H1 (cell line): ENCODE data around the gene FCMR. TPM values are rescaled to one million over a fixed set of nuclear protein-coding genes. Genes with fewer than 3 reads are reported as not detected.

Source experiments
- CTCF ChIA-PET: fragments of 300-600 bp; sonication (Branson Sonifier 250); formaldehyde crosslinking; loops from one replicate; lab custom pipeline; 2021; ENCODE audit not compliant: partially characterized antibody; lab: Charles Lee
- POLR2A ChIA-PET: fragments of 300-600 bp; sonication (Branson Sonifier 250); formaldehyde crosslinking; loops from one replicate; lab custom pipeline; 2021; ENCODE audit warnings: inconsistent platforms; ENCODE audit not compliant: partially characterized antibody; lab: Charles Lee
- DNase-seq, 2 experiments: peaks; one replicate each; pipeline versions ENCODE4 v3.0.0 to v3.0.0-alpha.2; 2010 to 2022; ENCODE audit warnings: low spot score in 2 of 2, low read depth in 1 of 2, mixed read lengths in 1 of 2
- FAIRE-seq: peaks from 2 replicates; lab custom pipeline; 2011; peaks lifted over from hg19 to GRCh38; lab: Jason Lieb, UNC
- H2AFZ ChIP-seq: 2 replicates; pipeline ENCODE4 v1.8.1; 2012; ENCODE audit warnings: low read length, inconsistent platforms
- H2AK5ac ChIP-seq: 2 replicates; pipeline ENCODE4 v1.6.1; 2013; ENCODE audit warnings: low read depth, low read length
- H2BK120ac ChIP-seq: replicated peaks from 2 replicates; pipeline ENCODE3; 2013; ENCODE audit warnings: low read depth, low read length, inconsistent platforms
- H2BK12ac ChIP-seq: 2 replicates; pipeline ENCODE4 v1.6.1; 2013; ENCODE audit warnings: low read depth, low read length
- H2BK15ac ChIP-seq: 2 replicates; pipeline ENCODE4 v1.6.1; 2013; ENCODE audit warnings: low read length
- H2BK20ac ChIP-seq: 2 replicates; pipeline ENCODE4 v1.6.1; 2013; ENCODE audit warnings: low read length
- H2BK5ac ChIP-seq: 2 replicates; pipeline ENCODE4 v1.6.1; 2013; ENCODE audit warnings: low read depth, low read length
- H3K14ac ChIP-seq: 2 replicates; pipeline ENCODE4 v1.6.1; 2013; ENCODE audit warnings: inconsistent platforms; ENCODE audit not compliant: insufficient read length
- H3K18ac ChIP-seq: 2 replicates; pipeline ENCODE4 v1.6.1; 2013; ENCODE audit warnings: low read length; ENCODE audit errors: extremely low read depth
- H3K23ac ChIP-seq: 2 replicates; pipeline ENCODE4 v1.6.1; 2013; ENCODE audit warnings: inconsistent platforms; ENCODE audit not compliant: insufficient read length
- H3K23me2 ChIP-seq: 2 replicates; pipeline ENCODE4 v1.6.1; 2013; ENCODE audit warnings: low read depth, low read length
- H3K27ac ChIP-seq: 2 replicates; pipeline ENCODE4 v1.6.1; 2011; ENCODE audit warnings: low read depth, low read length, inconsistent platforms
- H3K27me3 ChIP-seq, 4 experiments: replicated peaks in 1 of 4; 1 replicate in 1 of 4; 2 replicates in 3 of 4; pipeline versions ENCODE4 v1.6.1 to v1.8.1; 2011 to 2013; ENCODE audit warnings: low read length in 3 of 4, mild to moderate bottlenecking in 3 of 4, inconsistent platforms in 2 of 4, mixed read lengths in 2 of 4, moderate library complexity in 1 of 4; ENCODE audit not compliant: control insufficient read depth in 3 of 4, insufficient read depth in 3 of 4; ENCODE audit errors: extremely low read depth in 1 of 4
- H3K36me3 ChIP-seq, 4 experiments: 2 replicates each; pipeline versions ENCODE4 v1.6.1 to v1.8.1; 2011 to 2013; ENCODE audit warnings: mild to moderate bottlenecking in 4 of 4, low read length in 3 of 4, moderate library complexity in 2 of 4, control low read depth in 1 of 4, inconsistent platforms in 1 of 4; ENCODE audit not compliant: insufficient read depth in 4 of 4, control insufficient read depth in 2 of 4
- H3K4ac ChIP-seq: replicated peaks from 2 replicates; pipeline ENCODE3; 2013; ENCODE audit warnings: low read length, low read depth, mixed read lengths, inconsistent platforms; ENCODE audit not compliant: insufficient read length
- H3K4me1 ChIP-seq, 4 experiments: replicated peaks in 1 of 4; 1 replicate in 1 of 4; 2 replicates in 3 of 4; pipeline versions ENCODE4 v1.6.1 to v1.8.1; 2011 to 2013; ENCODE audit warnings: low read length in 3 of 4, inconsistent platforms in 2 of 4, mixed read lengths in 1 of 4; ENCODE audit not compliant: insufficient read depth in 4 of 4, control insufficient read depth in 3 of 4
- H3K4me2 ChIP-seq, 2 experiments: 2 replicates each; pipeline versions ENCODE4 v1.6.1 to v1.8.1; 2011 to 2013; ENCODE audit warnings: low read depth in 2 of 2, low read length in 2 of 2, control low read depth in 1 of 2, inconsistent platforms in 1 of 2, mild to moderate bottlenecking in 1 of 2; ENCODE audit not compliant: insufficient read depth in 1 of 2
- H3K4me3 ChIP-seq, 4 experiments: fragments of 200-600, 300-600 bp in 1 of 4; sonication (generic), shearing (Covaris generic), sonication (Bioruptor Twin) in 1 of 4; 2 replicates each; pipeline versions ENCODE4 v1.5.1 to v1.8.1; 2011 to 2016; ENCODE audit warnings: low read length in 4 of 4, low read depth in 3 of 4, control low read depth in 2 of 4, inconsistent platforms in 2 of 4, mild to moderate bottlenecking in 2 of 4, mixed read lengths in 1 of 4, moderate library complexity in 1 of 4; ENCODE audit not compliant: insufficient read depth in 2 of 4; ENCODE audit errors: extremely low read depth in 1 of 4
- H3K56ac ChIP-seq: replicated peaks from 2 replicates; pipeline ENCODE3; 2013; ENCODE audit warnings: low read depth, mild to moderate bottlenecking, mixed read lengths, low read length, inconsistent platforms; ENCODE audit not compliant: insufficient read length
- H3K79me1 ChIP-seq: 2 replicates; pipeline ENCODE4 v1.6.1; 2013; ENCODE audit warnings: low read depth, low read length, control low read depth
- H3K79me2 ChIP-seq, 2 experiments: 2 replicates each; pipeline versions ENCODE4 v1.6.1 to v1.8.1; 2012 to 2013; ENCODE audit warnings: low read length in 2 of 2, mild to moderate bottlenecking in 2 of 2, inconsistent platforms in 1 of 2; ENCODE audit not compliant: insufficient read depth in 2 of 2, control insufficient read depth in 1 of 2
- H3K9ac ChIP-seq, 4 experiments: replicated peaks in 1 of 4; 1 replicate in 1 of 4; 2 replicates in 3 of 4; pipeline versions ENCODE4 v1.6.1 to v1.8.1; 2011 to 2013; ENCODE audit warnings: low read depth in 3 of 4, low read length in 3 of 4, control low read depth in 2 of 4, mild to moderate bottlenecking in 2 of 4, moderate library complexity in 2 of 4, inconsistent platforms in 1 of 4; ENCODE audit errors: extremely low read depth in 1 of 4
- H3K9me3 ChIP-seq, 2 experiments: 2 replicates each; pipeline versions ENCODE4 v1.6.1 to v1.8.1; 2012 to 2013; ENCODE audit warnings: mild to moderate bottlenecking in 2 of 2, moderate library complexity in 2 of 2, control low read depth in 1 of 2, inconsistent platforms in 1 of 2, low read depth in 1 of 2, low read length in 1 of 2, mixed read lengths in 1 of 2; ENCODE audit not compliant: insufficient read depth in 2 of 2
- H4K20me1 ChIP-seq, 2 experiments: replicated peaks in 1 of 2; 2 replicates each; pipeline versions ENCODE3 to v1.8.1; 2011 to 2013; ENCODE audit warnings: inconsistent platforms in 2 of 2, low read length in 2 of 2, mild to moderate bottlenecking in 1 of 2; ENCODE audit not compliant: insufficient read depth in 2 of 2, control insufficient read depth in 1 of 2
- H4K5ac ChIP-seq: 2 replicates; pipeline ENCODE4 v1.6.1; 2013; ENCODE audit warnings: low read length, low read depth, mixed read lengths, inconsistent platforms; ENCODE audit not compliant: insufficient read length
- H4K8ac ChIP-seq: 2 replicates; pipeline ENCODE4 v1.8.0; 2013; ENCODE audit warnings: mild to moderate bottlenecking, moderate library complexity, low read length, inconsistent platforms; ENCODE audit not compliant: insufficient read depth; ENCODE audit errors: extremely low read depth
- H4K91ac ChIP-seq: replicated peaks from 2 replicates; pipeline ENCODE3; 2013; ENCODE audit warnings: low read length, mixed read lengths, inconsistent platforms; ENCODE audit not compliant: insufficient read length
- CHD1 ChIP-seq: IDR thresholded peaks from 2 replicates; pipeline ENCODE4 v1.6.1; 2012; ENCODE audit warnings: low read depth, low read length, improper control_type of control experiment
- CREB1 ChIP-seq: IDR thresholded peaks from 2 replicates; pipeline ENCODE4 v1.6.1; 2012; ENCODE audit warnings: inconsistent platforms
- JUND ChIP-seq: IDR thresholded peaks from 2 replicates; pipeline ENCODE4 v1.6.1; 2011; ENCODE audit warnings: mild to moderate bottlenecking, improper control_type of control experiment, low read length
- NRF1 ChIP-seq: IDR thresholded peaks from 2 replicates; pipeline ENCODE4 v1.6.1; 2011; ENCODE audit warnings: mild to moderate bottlenecking, low read depth, low read length, improper control_type of control experiment
- POLR2A ChIP-seq, 2 experiments: IDR thresholded peaks; 1 replicate in 1 of 2; 2 replicates in 1 of 2; pipeline ENCODE4 v1.6.1; 2011; ENCODE audit warnings: low read depth in 2 of 2, low read length in 2 of 2, mild to moderate bottlenecking in 2 of 2; ENCODE audit errors: control extremely low read depth in 1 of 2
- POLR2AphosphoS5 ChIP-seq: IDR thresholded peaks from 2 replicates; pipeline ENCODE4 v1.6.1; 2011; ENCODE audit warnings: low read depth, low read length
- SIN3A ChIP-seq, 2 experiments: IDR thresholded peaks in 1 of 2; conservative IDR thresholded peaks in 1 of 2; 2 replicates each; pipeline ENCODE4 v1.6.1; 2011 to 2012; ENCODE audit warnings: low read length in 2 of 2, improper control_type of control experiment in 1 of 2, low read depth in 1 of 2, mild to moderate bottlenecking in 1 of 2
- SIX5 ChIP-seq: IDR thresholded peaks from 2 replicates; pipeline ENCODE4 v1.6.1; 2011; ENCODE audit warnings: mild to moderate bottlenecking, low read depth, low read length
- TAF7 ChIP-seq: optimal IDR thresholded peaks from 2 replicates; pipeline ENCODE3; 2011; ENCODE audit warnings: low read depth, mild to moderate bottlenecking, inconsistent platforms, low read length, moderate library complexity, borderline replicate concordance
- WGBS, 2 experiments: shearing (Covaris generic) in 1 of 2; methylation state at CpG; one replicate each; pipeline versions ENCODE4 v1.1.6 to v1.1.7; 2013 to 2015; ENCODE audit warnings: low lambda C conversion rate in 2 of 2, mixed read lengths in 2 of 2, inconsistent platforms in 1 of 2, low coverage in 1 of 2, missing lambda C conversion rate in 1 of 2; ENCODE audit not compliant: insufficient replicate concordance in 2 of 2, insufficient coverage in 1 of 2, insufficient read length in 1 of 2; ENCODE audit errors: extremely low coverage in 1 of 2, missing lambda C conversion rate in 1 of 2; 5-methylcytosine and 5-hydroxymethylcytosine counted together
- polyA plus RNA-seq, 7 experiments: library from polyadenylated mRNA; depleted of rRNA in 3 of 7; stranded (reverse) in 5 of 7; unstranded in 2 of 7; fragments of >200 nt in 5 of 7; fragments of 200-250 nt in 2 of 7; gene quantifications; 1 replicate in 5 of 7; 2 replicates in 1 of 7; 4 replicates in 1 of 7; pipeline versions ENCODE4 v1.2.1 to v1.2.3, GENCODE V29; 2011 to 2013; ENCODE audit warnings: missing spikeins in 2 of 7, mixed read lengths in 2 of 7
- total RNA-seq: library from RNA; stranded (reverse); fragmentation: NEBNext Ultra II Directional; extraction: Animal tissue kit (Norgen Biotek cat#: 25700); gene quantifications from 2 replicates; pipeline ENCODE4 v1.2.1, GENCODE V29; 2021

Gene FCMR
- total and polyA plus RNA-seq, 2 of the 8 experiments (the other 6 are each of a cell fraction or from before 2014, with no cell fraction given) = 0.53 TPM; not detected in 1

GRCh38 chr1:206883160-206883559 lies 38.6 kb downstream of the FCMR start:
- Histone ChIP-seq H3K27ac (no peak overlapping the region), H3K23me2 (no peaks in the 10 kb centered on the region), H3K23ac (no peak overlapping the region), H3K18ac (no peak overlapping the region), H4K20me1 (no peaks in the 10 kb centered on the region), H3K9ac (no peak overlapping the region), H3K14ac (no peak overlapping the region), H2BK5ac (no peak overlapping the region), H3K4me3 (no peak overlapping the region), H2BK120ac (no peak overlapping the region), H3K4me1 (no peaks in the 10 kb centered on the region), H3K4me2 (no peak overlapping the region), H4K91ac (no peak overlapping the region), H2BK20ac (no peak overlapping the region), H3K56ac (no peak overlapping the region), H2AFZ (no peak overlapping the region), H3K9me3 (peaks cover 2 to 9% of the 10 kb centered on the region in 2 experiments), H4K5ac (no peak overlapping the region), H2AK5ac (no peak overlapping the region), H3K4ac (no peak overlapping the region), H2BK15ac (no peak overlapping the region), H3K27me3 (no peaks in the 10 kb centered on the region), H2BK12ac (no peak overlapping the region), H3K36me3 (no peaks in the 10 kb centered on the region), H3K79me1 (no peaks in the 10 kb centered on the region), H4K8ac (no peak overlapping the region), H3K79me2 (no peaks in the 10 kb centered on the region)
- TF ChIP-seq CREB1 = no peak
- no peak for TF ChIP-seq NRF1
- TF ChIP-seq JUND = no peak
- TF ChIP-seq POLR2A (IDR thresholded peaks at IDR 0.05; ENCODE audit: control extremely low read depth in 1 of 2, low read depth in 2 of 2, low read length in 2 of 2) = no peak
- TF ChIP-seq POLR2AphosphoS5 = no peak
- no peak for TF ChIP-seq TAF7
- TF ChIP-seq CHD1 = no peak
- TF ChIP-seq SIN3A (conservative IDR thresholded peaks at IDR 0.05 in 1 of 2, IDR thresholded peaks at IDR 0.05 in 1 of 2; ENCODE audit: low read depth in 1 of 2, low read length in 2 of 2) = no peak
- TF ChIP-seq SIX5 = no peak
- CTCF ChIA-PET = interaction anchor here (0.6 to 3.3 kb wide), 17 partner anchors 9 to 824 kb away, joined by 3 to 19 read pairs (median 4); partner anchors contain the start of genes IL20 and IL24
- DNase-seq (no peak), FAIRE-seq (no peak)
- POLR2A ChIA-PET = interaction anchor here (0.6 kb wide), 1 partner anchor 19 kb away, joined by 3 read pairs; no protein-coding TSS in a partner anchor
- 86% methylated on average over 1 of the region's 1 CpG; no CpG with 5 or more reads in 1 of the 2 experiments for WGBS, 2 experiments
